Stimulated activated CD4-positive, alpha-beta T cell treated with anti-CD3 and anti-CD28 coated beads, Interleukin-4, amount 100 ng/mL, for 48 hours (primary cell): Measurements from ENCODE around the gene UROC1.

Experiments
- DNase-seq, 2 donors: peaks; one replicate each; pipeline ENCODE4 v3.0.0-alpha.2; 2020; ENCODE audit warnings: low read depth in 2 of 2

Gene UROC1

DNA sequence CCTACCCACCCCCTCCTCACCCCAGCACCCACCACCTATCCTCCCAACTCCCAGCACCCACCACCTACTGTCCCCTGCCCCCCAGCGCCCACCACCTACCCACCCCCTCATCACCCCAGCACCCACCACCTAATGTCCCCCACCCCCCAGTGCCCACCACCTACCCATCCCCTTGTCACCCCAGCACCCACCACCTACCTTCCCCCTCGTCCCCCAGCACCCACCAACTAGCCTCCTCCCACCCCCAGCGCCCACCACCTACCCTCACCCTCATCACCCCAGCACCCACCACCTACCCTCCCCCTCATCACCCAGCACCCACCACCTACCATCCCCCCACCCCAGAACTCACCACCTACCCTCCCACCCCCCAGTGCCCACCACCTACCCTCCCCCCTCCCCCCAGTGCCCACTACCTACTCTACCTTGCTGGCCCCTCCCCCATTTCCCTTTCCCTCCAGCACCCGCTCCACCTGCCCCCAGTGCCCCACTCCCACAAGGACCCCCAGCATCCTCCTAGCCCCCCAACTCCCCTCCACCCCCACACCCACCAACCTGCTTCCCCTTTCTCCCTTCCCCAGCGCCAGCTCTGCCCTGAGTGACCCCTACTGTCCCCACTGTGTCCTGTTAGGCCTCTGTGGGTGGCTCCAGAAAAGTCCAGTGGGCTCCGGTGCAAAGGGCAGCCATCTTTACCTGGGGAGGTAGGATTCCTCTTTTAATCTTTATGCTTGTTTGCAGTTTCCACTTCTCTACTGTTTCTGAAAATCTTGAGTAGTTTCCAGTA, 1.2 kb downstream of the UROC1 start:
- DNase-seq = no peak

DNA sequence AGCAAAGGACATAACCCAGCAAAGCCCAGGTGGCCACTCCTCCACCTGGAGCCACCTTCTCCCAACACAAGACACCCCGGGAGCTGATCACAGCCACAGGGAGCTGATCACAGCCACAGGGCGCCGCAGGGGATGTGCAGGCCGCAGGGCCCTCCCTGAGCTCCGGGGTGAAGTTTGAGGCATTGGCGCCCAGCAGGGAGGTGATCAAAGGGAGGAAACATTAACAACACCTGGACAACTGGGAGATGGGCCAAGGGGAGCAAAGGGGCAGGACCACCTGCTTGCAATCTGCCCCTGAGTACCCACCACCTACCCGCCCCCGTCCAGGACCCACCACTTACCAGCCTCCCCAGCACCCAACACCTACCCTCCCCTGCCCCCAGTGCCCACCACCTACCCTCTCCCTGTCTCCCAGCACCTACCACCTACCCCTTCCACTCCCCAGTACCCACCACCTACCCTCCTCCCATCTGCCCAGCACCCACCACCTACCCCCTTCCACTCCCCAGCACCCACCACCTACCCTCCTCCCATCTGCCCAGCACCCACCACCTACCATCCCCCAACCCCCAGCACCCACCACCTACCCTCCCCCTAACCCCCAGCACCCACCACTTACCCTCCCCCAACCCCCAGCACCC, 2.4 kb downstream of the UROC1 start:
- no peak for DNase-seq

DNA sequence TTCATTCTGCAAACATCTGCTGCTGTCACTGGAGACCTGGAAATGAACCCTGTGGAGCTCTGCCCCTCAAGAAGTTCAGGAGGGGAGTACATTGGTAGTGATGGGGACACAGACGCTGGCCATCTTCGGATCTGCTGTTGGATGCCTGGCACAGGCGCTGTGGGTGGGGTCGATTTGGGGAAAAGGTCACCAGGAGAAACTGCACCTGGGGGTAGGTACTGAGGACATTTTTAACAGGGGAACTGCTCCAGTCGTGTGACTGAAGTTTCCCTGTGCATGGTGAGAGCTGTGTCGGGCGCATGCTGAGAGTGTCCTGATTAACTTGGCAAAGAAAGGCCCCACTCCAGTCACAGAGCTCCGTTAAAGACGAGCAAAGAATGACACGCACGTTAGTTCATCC, 3.4 kb downstream of the UROC1 start:
- no peak for DNase-seq

DNA sequence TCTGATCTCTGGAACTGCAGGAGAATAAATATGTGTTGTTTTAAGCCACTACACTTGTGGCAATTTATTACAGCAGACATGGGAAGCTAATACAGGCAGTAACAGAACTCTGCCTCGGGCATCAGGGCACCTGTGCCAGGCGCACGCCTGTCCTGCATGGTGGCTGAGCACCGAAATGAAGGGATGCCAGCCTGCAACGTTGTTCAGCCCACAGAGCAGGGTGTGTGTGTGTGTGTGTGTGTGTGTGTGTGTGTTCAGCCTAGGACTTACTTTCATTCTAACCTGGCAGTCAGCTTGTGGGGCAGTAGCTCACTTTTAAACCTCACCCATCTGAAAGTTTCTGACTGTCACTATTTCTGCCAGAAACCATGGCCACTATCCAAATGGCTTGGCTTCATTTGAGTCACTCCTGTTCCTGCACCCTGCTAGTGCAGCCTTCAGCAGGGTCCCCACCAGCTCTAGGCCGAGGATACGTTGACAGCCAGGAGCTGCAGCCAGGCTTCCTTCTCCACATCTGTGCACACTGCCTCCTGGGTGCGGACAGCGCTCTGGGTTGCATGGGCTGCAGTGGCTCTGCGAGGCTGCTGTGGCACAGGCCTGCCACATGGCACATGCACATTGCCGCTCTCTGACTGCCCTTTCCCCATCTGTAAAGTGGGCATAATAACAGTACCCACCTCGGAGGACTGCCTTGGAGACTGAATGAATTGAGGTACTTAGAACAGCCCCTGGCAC, 4.5 kb downstream of the UROC1 start:
- DNase-seq = no peak

DNA sequence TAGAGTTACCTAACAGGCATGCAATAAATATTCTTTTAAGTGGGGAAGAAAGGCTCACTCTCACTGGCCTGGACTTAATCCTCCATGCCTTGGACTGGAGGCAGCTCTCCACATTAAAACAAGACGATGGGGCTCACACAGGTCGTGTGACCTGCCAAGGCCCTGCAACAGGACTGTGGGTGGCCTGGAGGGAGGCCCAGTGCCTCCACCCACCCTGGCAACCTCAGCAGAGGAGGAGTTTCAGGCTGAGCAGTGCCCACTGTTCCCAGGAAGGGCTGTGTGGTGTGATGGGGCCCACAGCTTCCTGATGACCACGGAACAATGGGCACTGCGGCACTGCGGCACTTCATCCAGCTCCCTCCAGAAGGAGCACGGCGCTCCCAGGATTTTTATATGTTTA, 5.5 kb downstream of the UROC1 start:
- DNase-seq = no peak

DNA sequence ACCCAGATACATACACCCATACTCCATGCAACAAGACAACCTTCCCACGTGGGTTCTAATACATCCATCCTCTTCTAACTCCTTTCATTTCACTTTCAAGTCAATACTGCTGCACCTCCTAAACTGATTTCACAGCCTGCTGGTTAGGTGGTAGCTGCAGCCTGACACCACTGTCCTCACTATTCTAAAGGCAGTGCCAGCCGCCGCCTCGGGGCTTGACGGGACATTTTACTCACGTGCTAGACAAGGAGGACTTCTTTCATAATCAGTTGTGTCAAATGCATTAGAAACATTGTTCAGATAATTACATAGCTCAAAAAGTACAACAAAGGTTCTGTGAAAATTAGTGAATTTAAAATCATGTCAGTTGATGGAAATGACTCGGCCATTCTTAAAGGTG, 6.3 kb downstream of the UROC1 start:
- DNase-seq = no peak

DNA sequence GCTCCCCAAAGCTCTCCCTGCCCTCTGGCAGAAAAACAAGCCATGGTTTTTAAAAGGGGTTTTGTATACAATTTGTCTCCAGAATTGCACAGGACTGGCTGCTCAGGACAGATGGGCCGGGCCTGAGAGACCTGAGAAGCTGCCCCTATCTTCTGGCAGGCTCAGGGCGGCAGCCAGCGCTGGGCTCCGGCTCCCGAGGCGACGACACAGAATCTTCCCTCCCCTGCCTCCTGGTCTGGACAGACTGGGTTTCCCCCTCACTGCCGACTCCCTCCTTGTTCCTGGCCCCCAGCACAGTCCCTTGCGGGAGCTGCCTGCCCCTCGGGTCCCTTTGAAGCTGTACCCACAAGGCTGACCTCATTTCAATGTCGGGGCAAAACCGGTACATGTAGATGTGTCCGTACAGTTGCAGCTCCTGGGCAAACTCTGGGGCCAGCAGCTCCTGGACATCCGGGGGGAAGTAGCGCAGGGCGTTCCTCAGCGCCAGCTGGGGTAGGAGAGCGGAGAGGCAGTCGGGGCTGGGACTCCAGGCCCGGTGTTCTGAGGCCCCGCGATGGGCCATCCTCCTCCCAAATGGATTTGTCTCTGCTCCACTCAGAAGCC, 7.2 kb downstream of the UROC1 start:
- no peak for DNase-seq

DNA sequence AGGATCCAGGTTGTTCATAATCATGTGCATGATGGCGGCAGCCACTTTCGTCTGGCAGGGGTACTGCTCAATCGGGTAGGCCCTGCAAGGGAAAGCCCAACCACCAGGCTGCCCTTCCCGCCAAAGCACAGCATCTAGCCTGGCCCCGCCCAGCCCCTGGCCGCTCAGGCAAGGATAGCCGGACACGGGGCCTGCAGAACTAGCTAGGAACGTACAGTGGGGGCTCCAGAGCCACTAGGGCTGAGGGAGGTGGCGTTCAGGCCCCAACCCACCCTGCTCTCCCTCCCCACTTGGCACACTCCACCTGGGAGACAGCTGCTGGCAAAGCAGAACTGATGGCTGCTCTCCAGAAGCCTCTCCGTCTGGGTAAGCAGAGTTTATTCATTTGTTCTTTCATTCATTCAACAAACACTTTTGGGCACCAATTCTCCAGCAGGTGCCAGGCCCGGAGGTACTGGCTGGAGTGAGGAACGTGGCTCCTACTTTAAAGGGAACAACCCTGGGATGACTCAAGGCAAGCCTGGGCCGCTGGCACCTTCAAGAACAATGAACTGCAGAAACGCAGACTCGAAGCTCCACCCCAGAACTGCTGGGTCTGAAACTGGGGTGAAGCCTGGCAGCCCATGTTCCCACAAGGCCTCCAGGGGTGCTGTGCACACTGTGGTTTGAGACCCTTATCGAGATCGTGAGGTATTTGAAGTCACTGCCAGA, 7.8 kb downstream of the UROC1 start:
- no peak for DNase-seq

DNA sequence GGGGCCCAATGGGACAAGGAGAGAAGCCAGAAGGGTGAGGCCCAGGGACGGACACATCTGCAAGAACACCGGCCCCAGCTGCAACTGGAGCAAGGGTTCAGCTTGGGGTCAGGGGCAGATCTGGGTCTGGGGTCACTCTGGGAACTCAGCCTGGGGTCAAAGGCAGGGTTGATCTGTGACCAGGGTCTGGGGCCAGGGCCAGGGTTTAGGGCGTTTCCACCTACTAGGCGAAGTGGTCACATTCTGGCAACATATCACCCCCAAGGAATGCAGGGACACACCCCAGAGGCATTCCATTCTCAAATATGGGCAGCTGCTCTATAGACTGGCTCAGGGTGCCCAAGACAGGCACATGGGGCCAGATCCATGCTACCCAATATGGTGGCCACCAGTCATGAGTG, 9.0 kb downstream of the UROC1 start:
- no peak for DNase-seq

DNA sequence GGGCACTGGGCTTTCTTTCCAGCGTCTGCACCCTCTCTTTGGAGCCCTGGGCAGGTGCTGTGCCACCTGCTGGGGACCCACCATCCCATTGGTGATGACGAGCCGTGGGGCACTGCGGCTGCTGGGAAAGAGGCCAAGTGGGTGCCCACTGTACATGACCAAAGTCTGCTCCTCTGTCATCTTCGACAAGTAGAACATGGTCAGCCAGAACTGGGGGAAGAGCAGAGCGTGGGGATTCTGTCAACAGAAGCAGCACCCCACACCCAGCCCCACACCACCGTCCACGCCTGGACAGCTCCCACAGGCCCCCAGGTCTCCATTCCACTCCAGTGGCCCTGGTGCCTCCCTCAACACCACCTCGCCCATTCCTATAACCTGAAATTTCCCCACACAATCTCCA, 9.7 kb downstream of the UROC1 start:
- DNase-seq = no peak

DNA sequence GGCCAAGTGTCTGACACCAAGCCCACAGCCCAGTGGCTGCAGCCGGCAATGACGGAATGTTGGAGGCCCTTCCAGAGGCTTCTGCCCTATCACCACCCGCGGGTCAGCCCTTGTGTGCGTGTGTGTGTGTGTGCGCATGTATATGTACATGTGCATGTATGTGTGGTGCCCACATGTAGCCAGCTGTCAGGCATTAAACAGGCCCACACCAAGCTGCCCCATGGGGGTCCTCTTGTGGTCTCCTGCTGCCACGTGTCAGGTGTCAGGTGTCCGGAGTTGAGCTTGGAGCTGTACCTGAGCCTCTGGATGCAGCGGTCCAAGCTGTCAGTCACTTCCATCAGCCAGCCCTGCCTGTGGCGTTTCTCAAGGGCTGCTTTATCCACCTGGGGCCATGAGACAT, 13.9 kb downstream of the UROC1 start:
- no peak for DNase-seq

DNA sequence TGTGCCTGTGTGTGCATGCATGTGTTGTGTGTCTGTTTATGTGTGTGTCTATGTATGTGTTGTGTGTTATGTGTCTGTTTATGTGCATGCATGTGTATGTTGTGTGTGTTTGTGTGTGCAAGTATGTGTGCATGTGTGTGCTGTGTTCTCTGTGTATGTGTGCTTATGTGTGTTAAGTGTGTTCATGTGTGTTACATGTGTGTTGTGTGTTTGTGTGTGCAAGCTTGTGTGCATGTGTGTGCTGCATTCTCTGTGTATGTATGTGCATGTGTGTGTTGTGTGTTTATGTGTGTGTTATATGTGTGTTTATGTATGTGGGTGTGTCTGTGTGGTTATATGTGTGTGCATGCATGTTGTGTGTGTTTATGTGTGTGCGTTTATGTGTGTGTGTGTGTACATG, 14.9 kb downstream of the UROC1 start:
- no peak for DNase-seq

DNA sequence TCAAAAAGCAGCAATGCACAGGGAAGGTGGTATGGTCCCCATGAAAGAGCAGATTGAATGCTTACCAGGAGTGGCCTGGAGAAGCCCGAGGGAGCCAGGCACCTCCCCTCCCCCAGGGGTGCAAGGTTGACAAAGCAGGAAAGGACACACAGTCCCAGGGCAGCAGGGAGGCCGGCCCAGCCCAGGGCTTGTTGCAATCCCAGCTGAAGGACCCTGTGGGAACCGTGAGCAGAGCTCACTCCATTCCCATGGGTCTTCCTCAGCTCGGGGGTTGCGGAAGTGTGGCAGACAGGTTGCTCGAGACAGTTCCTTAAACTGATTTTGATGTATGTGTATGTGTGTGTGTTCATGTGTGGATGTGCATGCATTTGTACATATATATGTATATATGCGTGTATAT, 15.8 kb downstream of the UROC1 start:
- no peak for DNase-seq

DNA sequence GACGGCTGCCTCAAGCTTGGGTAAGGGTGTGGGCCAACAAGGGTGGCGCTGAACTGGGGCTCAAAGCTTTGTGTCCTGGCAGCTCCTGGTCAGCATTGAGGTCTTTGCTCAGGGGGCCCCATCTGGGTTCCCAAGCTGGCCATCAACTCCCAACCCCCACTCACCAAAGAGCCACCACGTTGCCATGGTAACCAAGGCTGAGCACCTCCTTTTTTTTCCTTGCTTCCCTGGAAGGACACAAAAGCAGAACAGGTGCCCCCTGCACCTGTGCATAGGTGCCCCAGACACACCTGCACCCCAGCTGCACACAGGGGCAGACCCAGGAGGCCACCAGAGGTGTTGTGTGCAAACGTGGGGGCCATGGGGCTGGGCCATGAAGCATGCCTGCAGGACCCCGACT, 16.5 kb downstream of the UROC1 start:
- no peak for DNase-seq

DNA sequence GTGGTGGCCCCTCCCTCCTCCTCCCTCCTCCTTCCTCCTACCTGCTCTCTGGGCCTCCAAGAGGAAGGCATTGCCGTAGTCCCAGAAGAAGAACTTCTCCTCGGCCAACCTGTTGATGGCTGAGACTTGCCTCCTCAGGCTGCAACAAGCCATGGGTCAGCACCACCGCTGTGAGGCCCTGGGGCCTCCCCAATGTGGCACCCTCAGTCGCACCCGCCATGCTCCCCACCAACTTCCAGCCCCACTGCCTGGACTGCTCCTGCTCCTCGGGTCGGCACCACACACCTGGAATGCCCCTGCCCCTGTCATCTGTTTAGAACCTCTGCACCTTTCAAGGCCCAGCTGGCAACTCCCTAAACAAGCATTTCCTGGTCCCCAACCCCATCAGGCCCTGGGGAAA, 17.6 kb downstream of the UROC1 start:
- no peak for DNase-seq

DNA sequence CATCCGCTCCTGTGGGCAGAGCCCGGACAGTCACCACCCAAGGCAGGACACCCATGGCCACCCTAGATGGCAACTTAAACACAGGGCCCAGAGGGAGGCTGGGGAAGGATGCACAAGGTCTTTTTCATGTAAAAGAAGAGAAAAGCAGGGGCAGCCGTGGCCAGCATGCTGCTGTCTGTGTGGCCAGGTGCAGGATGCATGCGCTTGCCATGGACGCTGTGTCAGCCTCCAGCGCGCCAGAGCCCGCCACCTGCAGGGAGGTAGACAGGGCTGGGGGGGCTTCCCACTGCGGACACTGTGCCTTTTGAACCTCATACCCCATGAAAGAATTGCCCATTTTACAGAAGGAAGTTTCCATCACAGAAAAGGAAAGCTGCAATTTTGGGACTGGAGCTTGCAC, 18.2 kb downstream of the UROC1 start:
- no peak for DNase-seq

DNA sequence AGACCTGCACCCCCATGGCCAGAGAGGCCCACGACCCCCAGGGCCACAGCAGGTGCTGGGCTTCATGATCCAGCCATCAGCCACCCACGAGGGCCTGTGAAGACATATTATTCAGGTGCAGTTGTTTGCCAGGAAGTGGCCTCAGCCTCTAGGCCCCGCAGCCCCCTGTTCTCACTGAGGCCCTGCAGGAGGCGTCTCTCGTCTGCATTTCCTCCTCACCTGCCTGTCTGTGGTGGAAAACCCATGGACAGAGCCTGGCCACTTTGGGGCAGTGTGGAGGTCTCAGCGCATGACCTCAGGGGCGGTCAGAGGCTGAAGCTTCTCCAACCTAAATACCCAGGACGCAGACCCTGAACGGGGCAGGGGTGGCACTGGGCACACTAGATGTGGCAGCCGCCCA, 18.6 kb downstream of the UROC1 start:
- DNase-seq = no peak

DNA sequence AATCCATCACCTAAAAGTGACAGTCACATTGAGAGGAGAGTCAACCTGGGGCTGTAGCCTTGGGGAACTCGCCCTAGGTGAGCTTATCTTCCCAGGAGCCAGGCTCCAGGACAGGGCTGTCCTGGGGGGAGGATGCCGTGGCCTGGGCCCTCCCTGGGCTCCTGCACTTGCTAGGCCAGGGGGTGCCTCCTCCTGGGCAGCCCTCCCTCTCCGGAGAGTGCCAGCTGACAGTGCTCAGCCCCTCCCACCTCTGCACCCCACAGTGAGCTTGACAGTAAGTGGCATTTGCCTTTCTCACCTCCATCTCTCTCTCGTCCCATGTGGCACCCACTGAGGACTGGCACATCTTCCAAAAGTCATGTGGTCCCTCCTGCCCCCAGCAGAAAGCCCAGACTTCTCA, 19.1 kb downstream of the UROC1 start:
- DNase-seq = no peak

DNA sequence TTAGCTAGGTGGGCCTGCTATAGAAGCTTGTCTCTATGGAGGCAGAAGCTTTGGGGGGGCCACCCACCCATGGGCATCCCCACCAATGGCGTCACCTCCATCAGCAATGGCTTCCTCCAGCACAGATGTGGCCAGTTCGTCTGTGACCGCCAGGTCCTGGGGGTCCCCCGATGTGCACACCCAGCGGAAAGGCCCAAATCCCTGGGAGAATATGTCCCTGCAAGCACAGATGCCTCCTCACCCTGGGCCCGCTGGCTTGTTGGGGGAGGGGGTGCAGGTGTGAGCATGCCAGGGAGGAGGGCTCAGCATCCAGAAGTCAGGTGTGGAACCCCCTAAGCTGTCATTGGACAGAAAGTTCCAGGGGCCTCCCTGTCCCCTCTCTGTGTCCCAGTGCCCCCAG, 19.6 kb downstream of the UROC1 start:
- DNase-seq = no peak

DNA sequence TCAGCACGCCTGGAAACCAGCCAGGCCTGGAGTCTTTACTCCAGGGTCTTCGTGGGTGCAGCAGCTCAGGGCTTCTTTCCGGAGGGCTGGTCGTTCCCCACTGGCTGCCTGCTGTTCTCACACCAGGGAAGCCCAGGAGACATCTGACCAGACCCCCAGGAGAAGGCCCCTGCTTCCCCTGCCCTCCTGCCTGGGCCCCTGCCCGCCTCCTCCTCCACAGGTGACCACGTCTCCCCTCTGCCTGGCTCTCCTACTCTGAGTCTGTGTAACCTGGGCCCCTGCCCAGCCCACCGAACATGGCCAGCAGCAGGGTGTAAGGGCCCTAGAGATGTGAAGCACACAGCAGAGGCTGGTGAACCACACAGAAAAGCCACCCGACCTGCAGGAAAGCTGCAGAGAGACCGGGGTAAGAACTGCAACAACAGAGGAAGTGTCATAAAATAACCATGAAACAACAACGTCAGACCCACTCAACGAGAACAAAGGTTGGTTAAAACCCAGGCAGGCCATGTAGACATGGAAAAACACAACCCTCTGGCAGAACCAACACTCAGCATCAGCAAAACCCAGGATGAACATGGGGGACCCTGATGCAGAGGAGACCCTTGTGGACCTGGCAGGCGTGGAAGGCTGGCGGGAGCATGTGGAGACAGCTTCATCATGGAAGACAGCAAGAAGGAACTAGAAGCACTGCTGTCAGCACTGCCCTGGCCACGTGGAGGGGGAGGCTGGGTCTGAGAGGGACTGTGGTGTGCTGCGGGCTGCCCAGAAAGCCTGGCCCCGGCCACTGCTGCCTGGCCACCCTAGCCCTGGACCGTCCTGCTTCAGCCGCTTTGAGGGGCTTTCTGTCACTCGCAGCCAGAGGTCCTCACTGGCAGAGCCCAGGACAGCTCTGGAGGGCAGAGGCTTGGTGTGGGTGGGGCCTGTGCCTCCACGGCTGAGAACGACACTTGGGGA, 20.4 kb downstream of the UROC1 start:
- no peak for DNase-seq

DNA sequence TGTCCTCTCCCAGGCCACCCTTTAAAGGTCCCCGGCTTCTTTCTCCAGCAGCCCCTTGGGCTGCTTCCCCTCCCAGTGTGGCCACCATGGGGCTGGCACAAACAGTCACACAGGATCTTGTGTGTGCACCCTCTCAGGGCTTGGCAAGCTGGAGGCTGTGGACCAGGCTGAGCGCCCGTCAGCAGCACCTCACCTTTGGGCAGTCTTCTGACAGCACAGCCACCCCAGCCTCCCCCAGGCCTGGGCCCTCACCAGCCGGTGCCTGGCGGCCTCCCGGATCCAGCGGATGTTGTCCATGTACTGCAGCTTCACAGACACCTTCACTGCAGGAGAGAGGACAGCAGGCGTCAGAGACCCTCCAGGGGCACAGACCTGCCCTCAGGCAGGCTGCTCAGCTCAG, 21.8 kb downstream of the UROC1 start:
- no peak for DNase-seq
